Neuronal stem cell (in vitro differentiated cells): ENCODE data around the gene ANKRD33.

Experiments
- DNase-seq: peaks from one replicate; pipeline ENCODE4 v3.0.0-alpha.2; 2013; ENCODE audit warnings: low spot score
- H2AFZ ChIP-seq: one replicate; pipeline ENCODE4 v1.6.1; 2013; ENCODE audit warnings: mild to moderate bottlenecking, low read length, inconsistent platforms
- H2AK5ac ChIP-seq: 2 replicates; pipeline ENCODE4 v1.6.1; 2013; ENCODE audit warnings: low read depth, mild to moderate bottlenecking, inconsistent platforms, low read length, moderate library complexity, mixed read lengths
- H2BK120ac ChIP-seq: 2 replicates; pipeline ENCODE4 v1.6.1; 2013; ENCODE audit warnings: low read depth, mild to moderate bottlenecking, inconsistent platforms, low read length, moderate library complexity, mixed read lengths
- H2BK12ac ChIP-seq: one replicate; pipeline ENCODE4 v1.6.1; 2013; ENCODE audit warnings: low read length, inconsistent platforms
- H2BK15ac ChIP-seq: 2 replicates; pipeline ENCODE4 v1.6.1; 2013; ENCODE audit warnings: mild to moderate bottlenecking, low read length, inconsistent platforms, mixed read lengths
- H2BK5ac ChIP-seq: one replicate; pipeline ENCODE4 v1.6.1; 2013; ENCODE audit warnings: inconsistent platforms, mild to moderate bottlenecking, low read length, moderate library complexity
- H3K14ac ChIP-seq: one replicate; pipeline ENCODE4 v1.6.1; 2013; ENCODE audit warnings: low read length, inconsistent platforms
- H3K18ac ChIP-seq: 2 replicates; pipeline ENCODE4 v1.6.1; 2013; ENCODE audit warnings: low read length, inconsistent platforms
- H3K23ac ChIP-seq: 2 replicates; pipeline ENCODE4 v1.6.1; 2013; ENCODE audit warnings: low read depth, mild to moderate bottlenecking, mixed read lengths, low read length, inconsistent platforms; ENCODE audit not compliant: poor library complexity
- H3K27ac ChIP-seq: replicated peaks from 3 replicates; pipeline ENCODE4 v1.5.1; 2013; ENCODE audit warnings: low read length, inconsistent platforms
- H3K27me3 ChIP-seq, 3 experiments: 2 replicates each; pipeline ENCODE4 v1.6.1; 2013; ENCODE audit warnings: low read length in 3 of 3, mild to moderate bottlenecking in 2 of 3, inconsistent platforms in 1 of 3, low read depth in 1 of 3, mixed read lengths in 1 of 3, moderate library complexity in 1 of 3; ENCODE audit not compliant: control insufficient read depth in 3 of 3, insufficient read depth in 3 of 3
- H3K36me3 ChIP-seq, 2 donors: replicated peaks in 1 of 2; 2 replicates each; pipeline ENCODE4 v1.6.1; 2013; ENCODE audit warnings: low read length in 2 of 2; ENCODE audit not compliant: control insufficient read depth in 2 of 2, insufficient read depth in 2 of 2
- H3K4ac ChIP-seq: 2 replicates; pipeline ENCODE4 v1.6.1; 2013; ENCODE audit warnings: inconsistent platforms, mild to moderate bottlenecking, low read length, moderate library complexity
- H3K4me1 ChIP-seq, 2 donors: 1 replicate in 1 of 2; 2 replicates in 1 of 2; pipeline ENCODE4 v1.6.1; 2013; ENCODE audit warnings: low read length in 2 of 2, low read depth in 1 of 2; ENCODE audit not compliant: control insufficient read depth in 2 of 2, insufficient read depth in 1 of 2
- H3K4me2 ChIP-seq: one replicate; pipeline ENCODE4 v1.6.1; 2013; ENCODE audit warnings: mild to moderate bottlenecking, low read length, inconsistent platforms; ENCODE audit not compliant: insufficient read depth, poor library complexity, severe bottlenecking
- H3K4me3 ChIP-seq, 2 donors: 2 replicates each; pipeline ENCODE4 v1.5.1; 2013; ENCODE audit warnings: low read length in 2 of 2, mild to moderate bottlenecking in 2 of 2, inconsistent platforms in 1 of 2, moderate library complexity in 1 of 2
- H3K79me1 ChIP-seq: one replicate; pipeline ENCODE4 v1.6.1; 2013; ENCODE audit warnings: low read depth, mild to moderate bottlenecking, inconsistent platforms, low read length, moderate library complexity
- H3K9ac ChIP-seq: one replicate; pipeline ENCODE4 v1.6.1; 2013; ENCODE audit warnings: mild to moderate bottlenecking, low read depth, low read length, inconsistent platforms; ENCODE audit not compliant: poor library complexity
- H3K9me3 ChIP-seq, 2 donors: replicated peaks in 1 of 2; 2 replicates each; pipeline versions ENCODE3 to v1.6.1; 2013; ENCODE audit warnings: low read length in 2 of 2, mild to moderate bottlenecking in 2 of 2, inconsistent platforms in 1 of 2, low read depth in 1 of 2, mixed read lengths in 1 of 2, moderate library complexity in 1 of 2; ENCODE audit not compliant: control insufficient read depth in 2 of 2, insufficient read depth in 1 of 2
- H4K8ac ChIP-seq: one replicate; pipeline ENCODE4 v1.6.1; 2013; ENCODE audit warnings: low read depth, mild to moderate bottlenecking, inconsistent platforms, low read length, moderate library complexity
- H4K91ac ChIP-seq: one replicate; pipeline ENCODE4 v1.6.1; 2013; ENCODE audit warnings: low read length, low read depth, mild to moderate bottlenecking, inconsistent platforms; ENCODE audit not compliant: poor library complexity
- WGBS, 2 donors: extraction: QIAGEN DNeasy Blood & Tissue Kit; methylation state at CpG; one replicate each; pipeline ENCODE4 v1.1.7; 2013; ENCODE audit warnings: missing lambda C conversion rate in 2 of 2, mixed read lengths in 1 of 2; ENCODE audit not compliant: insufficient read length in 2 of 2, insufficient replicate concordance in 1 of 2; ENCODE audit errors: extremely low coverage in 2 of 2; 5-methylcytosine and 5-hydroxymethylcytosine counted together

ANKRD33 gene

GRCh38 chr12:51851413-51852124 is 36.3 kb upstream of the ANKRD33 start:
- Histone ChIP-seq H4K91ac (no peak overlapping the region), H2AFZ (no peak overlapping the region), H3K14ac (no peak overlapping the region), H2BK5ac (no peak overlapping the region), H3K4me3 (no peak overlapping the region), H3K4ac (no peak overlapping the region), H3K79me1 (peaks cover 3% of the 10 kb centered on the region), H3K27ac (no peak overlapping the region), H2BK120ac (no peak overlapping the region), H3K4me2 (no peak overlapping the region), H2AK5ac (no peak overlapping the region), H3K9me3 (no peaks in the 10 kb centered on the region), H3K4me1 (peaks cover 19 to 25% of the 10 kb centered on the region in 2 donors), H2BK15ac (no peak overlapping the region), H4K8ac (no peak overlapping the region), H3K23ac (no peak overlapping the region), H3K27me3 (no peaks in the 10 kb centered on the region), H2BK12ac (no peak overlapping the region), H3K36me3 (peaks cover 2 to 16% of the 10 kb centered on the region in 2 donors), H3K9ac (no peak overlapping the region), H3K18ac (peak overlapping the region; percentile 23)
- DNase-seq = no peak
- no CpG with 5 or more reads among the region's 8 CpGs for WGBS, 2 donors

GRCh38 chr12:51852404-51853137 is 35.3 kb upstream of the ANKRD33 start:
- no peak overlapping the region for H3K4me2 ChIP-seq
- H4K8ac ChIP-seq = no peak overlapping the region
- no peak overlapping the region for H3K4ac ChIP-seq
- no peak overlapping the region for H3K9ac ChIP-seq
- no CpG with 5 or more reads among the region's 5 CpGs for WGBS, 2 donors
- H2AFZ ChIP-seq = no peak overlapping the region
- peaks cover 2 to 15% of the 10 kb centered on the region in 2 donors for H3K36me3 ChIP-seq
- no peak overlapping the region for H2BK15ac ChIP-seq
- H2AK5ac ChIP-seq = peak overlapping the region; percentile 9
- no peak overlapping the region for H2BK5ac ChIP-seq
- no peak overlapping the region for H2BK12ac ChIP-seq
- H3K27ac ChIP-seq = no peak overlapping the region
- peak overlapping the region; percentile 23 for H3K18ac ChIP-seq
- H3K9me3 ChIP-seq = no peaks in the 10 kb centered on the region
- no peaks in the 10 kb centered on the region for H3K27me3 ChIP-seq
- H3K14ac ChIP-seq = no peak overlapping the region
- no peak overlapping the region for H2BK120ac ChIP-seq
- H4K91ac ChIP-seq = no peak overlapping the region
- H3K4me3 ChIP-seq = peak overlapping the region in 1 of 2 donors; percentile 3
- H3K4me1 ChIP-seq = peaks cover 17 to 24% of the 10 kb centered on the region in 2 donors
- DNase-seq = no peak
- H3K79me1 ChIP-seq = no peaks in the 10 kb centered on the region
- H3K23ac ChIP-seq = no peak overlapping the region

DNA sequence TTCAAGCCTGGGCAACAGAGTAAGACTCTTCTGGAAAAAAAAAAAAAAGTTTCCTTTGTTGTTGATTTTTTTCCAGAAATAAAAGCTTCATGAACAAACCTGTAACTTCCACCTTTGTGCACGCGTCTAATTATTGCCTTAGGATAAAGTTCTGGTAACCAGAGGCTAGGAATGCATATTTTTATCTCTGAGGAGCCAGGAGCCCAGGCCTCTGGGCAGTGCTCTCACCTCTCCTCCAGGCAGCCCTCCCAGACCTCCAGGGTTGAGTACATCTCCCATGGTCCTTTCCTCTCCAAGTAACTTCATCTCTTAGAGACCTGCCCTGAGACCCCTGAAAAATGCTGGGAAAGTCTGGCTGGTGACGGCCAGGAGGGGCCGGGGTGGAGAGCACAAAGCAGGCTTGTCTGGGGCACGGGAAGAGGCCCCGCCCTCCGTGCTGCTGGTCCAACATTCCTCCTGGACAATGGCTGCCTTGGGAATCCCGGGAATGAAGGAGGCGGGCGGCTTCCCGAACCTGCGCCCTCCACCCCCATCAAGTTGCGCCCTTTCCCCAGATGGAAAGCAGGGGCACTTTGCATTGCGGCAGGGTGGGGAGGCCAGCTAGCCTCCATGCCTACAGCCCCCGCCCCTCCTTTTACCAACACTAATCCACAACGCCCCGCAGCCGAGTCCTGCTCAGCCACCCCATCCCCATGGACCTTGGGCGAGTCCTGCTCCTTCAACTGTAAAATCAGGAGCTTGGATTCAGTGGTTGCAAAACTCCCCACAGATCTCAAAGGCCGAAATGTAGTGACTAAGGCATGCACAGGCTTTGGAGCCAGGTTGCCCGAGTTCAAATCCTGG is 32.1 kb upstream of the ANKRD33 start:
- Histone ChIP-seq H3K79me1 (no peaks in the 10 kb centered on the region), H4K91ac (no peak overlapping the region), H3K18ac (peak overlapping the region; percentile 78), H2BK12ac (peak overlapping the region; percentile 8), H3K27ac (peak overlapping the region; percentile 84), H3K27me3 (no peaks in the 10 kb centered on the region), H3K4me1 (peaks cover 9 to 14% of the 10 kb centered on the region in 2 donors), H3K23ac (no peak overlapping the region), H3K9me3 (no peaks in the 10 kb centered on the region), H3K14ac (no peak overlapping the region), H3K4me2 (peak overlapping the region; percentile 53), H3K4me3 (peak overlapping the region in 1 of 2 donors; percentile 37), H2BK120ac (no peak overlapping the region), H2AK5ac (no peak overlapping the region), H2BK5ac (no peak overlapping the region), H3K9ac (peak overlapping the region; percentile 32), H2BK15ac (no peak overlapping the region), H2AFZ (peak overlapping the region; percentile 44), H3K4ac (no peak overlapping the region), H4K8ac (no peak overlapping the region), H3K36me3 (peaks cover 1 to 9% of the 10 kb centered on the region in 2 donors)
- peak; percentile 79 for DNase-seq
- WGBS, 2 donors = no CpG with 5 or more reads among the region's 21 CpGs
